ENCODE results near the gene CIDEB. TPM values are rescaled to one million over a fixed set of nuclear protein-coding genes. Genes with fewer than 3 reads are reported as not detected.

CIDEB gene
- total RNA-seq, 1 donor from 2014 or later: not detected

DNA sequence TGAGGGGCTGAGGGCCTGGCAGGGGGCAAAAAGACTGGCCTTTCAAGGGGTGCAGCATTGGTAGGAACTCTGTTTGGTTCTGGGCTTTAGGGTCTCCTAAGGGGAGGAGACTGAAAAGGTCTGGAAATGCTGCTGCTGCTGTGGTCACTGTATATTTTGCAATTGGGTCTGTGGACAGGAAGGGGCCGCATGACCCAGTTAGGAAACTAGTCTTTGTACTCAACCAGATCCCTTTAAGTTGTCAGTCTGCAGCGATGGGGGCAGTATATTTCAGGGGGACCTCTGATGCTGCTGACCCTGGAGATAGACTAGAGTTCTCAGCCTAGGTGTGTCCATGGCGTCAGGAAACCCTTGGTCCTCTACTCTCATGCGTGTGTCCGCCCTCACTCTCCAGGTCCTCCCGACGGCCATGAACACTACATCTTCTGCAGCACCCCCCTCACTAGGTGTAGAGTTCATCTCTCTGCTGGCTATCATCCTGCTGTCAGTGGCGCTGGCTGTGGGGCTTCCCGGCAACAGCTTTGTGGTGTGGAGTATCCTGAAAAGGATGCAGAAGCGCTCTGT lies 7.5 kb upstream of the CIDEB start:
- peaks cover 2% of the 10 kb centered on the region for H3K36me3 Mint-ChIP-seq (ENCODE audit: low read depth)
- TF ChIP-seq, protein P1, sequence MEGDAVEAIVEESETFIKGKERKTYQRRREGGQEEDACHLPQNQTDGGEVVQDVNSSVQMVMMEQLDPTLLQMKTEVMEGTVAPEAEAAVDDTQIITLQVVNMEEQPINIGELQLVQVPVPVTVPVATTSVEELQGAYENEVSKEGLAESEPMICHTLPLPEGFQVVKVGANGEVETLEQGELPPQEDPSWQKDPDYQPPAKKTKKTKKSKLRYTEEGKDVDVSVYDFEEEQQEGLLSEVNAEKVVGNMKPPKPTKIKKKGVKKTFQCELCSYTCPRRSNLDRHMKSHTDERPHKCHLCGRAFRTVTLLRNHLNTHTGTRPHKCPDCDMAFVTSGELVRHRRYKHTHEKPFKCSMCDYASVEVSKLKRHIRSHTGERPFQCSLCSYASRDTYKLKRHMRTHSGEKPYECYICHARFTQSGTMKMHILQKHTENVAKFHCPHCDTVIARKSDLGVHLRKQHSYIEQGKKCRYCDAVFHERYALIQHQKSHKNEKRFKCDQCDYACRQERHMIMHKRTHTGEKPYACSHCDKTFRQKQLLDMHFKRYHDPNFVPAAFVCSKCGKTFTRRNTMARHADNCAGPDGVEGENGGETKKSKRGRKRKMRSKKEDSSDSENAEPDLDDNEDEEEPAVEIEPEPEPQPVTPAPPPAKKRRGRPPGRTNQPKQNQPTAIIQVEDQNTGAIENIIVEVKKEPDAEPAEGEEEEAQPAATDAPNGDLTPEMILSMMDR (IDR thresholded peaks at IDR 0.05): no peak
- no peak overlapping the region for H3K27ac Mint-ChIP-seq (ENCODE audit: unreplicated experiment)
- H3K27me3 Mint-ChIP-seq (ENCODE audit: low read depth): peaks cover 7% of the 10 kb centered on the region
- DNase-seq (ENCODE audit: low spot score): no peak
- H3K4me1 Mint-ChIP-seq (ENCODE audit: low read depth): peaks cover 6% of the 10 kb centered on the region
- H3K4me3 Mint-ChIP-seq (ENCODE audit: unreplicated experiment): no peak overlapping the region
- H3K9me3 Mint-ChIP-seq (ENCODE audit: low read depth): no peaks in the 10 kb centered on the region

DNA sequence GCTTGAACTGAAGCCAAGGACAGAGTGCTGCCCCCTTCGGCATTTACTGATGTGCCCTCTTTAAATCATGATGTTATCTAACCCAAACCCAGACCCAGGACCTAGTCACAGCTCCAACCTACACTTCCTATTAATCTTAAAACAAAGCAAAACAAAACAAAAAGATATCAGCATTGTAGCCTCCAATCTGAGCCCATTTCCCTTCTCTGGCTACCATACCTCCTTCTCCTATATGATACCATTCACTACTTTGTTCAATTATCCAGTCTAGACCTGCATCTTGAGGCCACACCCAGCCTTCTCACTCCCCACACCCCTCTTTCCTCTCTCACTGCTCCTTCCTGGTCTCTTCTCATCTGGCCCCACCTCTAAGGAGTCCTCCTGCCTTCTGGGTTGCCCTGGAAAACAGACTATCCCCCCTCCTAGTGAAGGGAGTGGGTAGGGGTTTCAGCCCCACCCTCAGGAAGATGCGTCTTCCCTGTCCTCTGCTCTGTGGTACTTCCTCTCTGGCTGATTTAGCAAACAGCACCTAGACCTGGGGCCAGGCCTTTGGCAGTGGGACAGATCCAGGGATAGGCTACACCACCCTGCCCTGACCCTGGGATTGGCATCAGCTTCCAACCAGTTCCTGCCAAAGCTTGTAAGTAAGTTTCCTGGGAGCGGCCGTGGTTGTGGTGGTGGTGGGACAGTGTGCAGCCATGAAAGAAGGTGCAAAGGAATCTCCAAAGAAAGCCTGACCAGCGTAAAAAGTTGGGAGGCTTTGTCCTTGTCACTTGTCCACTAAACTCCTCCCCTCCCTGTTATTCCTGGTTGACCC lies 6.8 kb upstream of the CIDEB start:
- DNase-seq (ENCODE audit: low spot score): no peak
- H3K27me3 Mint-ChIP-seq (ENCODE audit: low read depth): peaks cover 5% of the 10 kb centered on the region
- H3K9me3 Mint-ChIP-seq (ENCODE audit: low read depth): no peaks in the 10 kb centered on the region
- TF ChIP-seq, protein P1 (IDR thresholded peaks at IDR 0.05): no peak
- peak overlapping the region; percentile 4 for H3K27ac Mint-ChIP-seq (ENCODE audit: unreplicated experiment)
- H3K4me1 Mint-ChIP-seq (ENCODE audit: low read depth): peaks cover 6% of the 10 kb centered on the region
- peaks cover 4% of the 10 kb centered on the region for H3K36me3 Mint-ChIP-seq (ENCODE audit: low read depth)
- H3K4me3 Mint-ChIP-seq (ENCODE audit: unreplicated experiment): no peak overlapping the region

DNA sequence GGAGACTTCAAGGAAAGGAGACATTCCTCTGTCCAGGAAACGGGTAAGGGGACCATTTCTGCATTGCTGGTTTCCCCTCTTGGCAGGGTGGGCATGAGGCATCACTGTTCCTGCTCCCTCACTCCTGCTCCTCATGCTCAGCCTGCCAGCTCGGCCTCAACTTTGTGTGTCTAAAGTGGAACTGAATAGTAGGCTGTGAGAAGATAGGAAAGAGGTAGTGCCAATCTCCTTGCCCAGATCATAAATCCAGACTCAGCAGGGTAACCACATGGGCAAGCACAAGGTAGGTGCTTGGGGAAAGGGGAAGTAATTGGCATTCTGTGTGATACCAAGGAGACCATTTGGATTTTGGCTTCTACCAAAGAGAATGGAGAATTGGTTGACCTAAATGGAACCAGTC lies 6.1 kb upstream of the CIDEB start:
- H3K4me3 Mint-ChIP-seq (ENCODE audit: unreplicated experiment): no peak overlapping the region
- no peaks in the 10 kb centered on the region for H3K9me3 Mint-ChIP-seq (ENCODE audit: low read depth)
- H3K4me1 Mint-ChIP-seq (ENCODE audit: low read depth): peaks cover 6% of the 10 kb centered on the region
- DNase-seq (ENCODE audit: low spot score): no peak
- H3K27ac Mint-ChIP-seq (ENCODE audit: unreplicated experiment): no peak overlapping the region
- peaks cover 4% of the 10 kb centered on the region for H3K36me3 Mint-ChIP-seq (ENCODE audit: low read depth)
- TF ChIP-seq, protein P1 (IDR thresholded peaks at IDR 0.05): no peak
- no peaks in the 10 kb centered on the region for H3K27me3 Mint-ChIP-seq (ENCODE audit: low read depth)

DNA sequence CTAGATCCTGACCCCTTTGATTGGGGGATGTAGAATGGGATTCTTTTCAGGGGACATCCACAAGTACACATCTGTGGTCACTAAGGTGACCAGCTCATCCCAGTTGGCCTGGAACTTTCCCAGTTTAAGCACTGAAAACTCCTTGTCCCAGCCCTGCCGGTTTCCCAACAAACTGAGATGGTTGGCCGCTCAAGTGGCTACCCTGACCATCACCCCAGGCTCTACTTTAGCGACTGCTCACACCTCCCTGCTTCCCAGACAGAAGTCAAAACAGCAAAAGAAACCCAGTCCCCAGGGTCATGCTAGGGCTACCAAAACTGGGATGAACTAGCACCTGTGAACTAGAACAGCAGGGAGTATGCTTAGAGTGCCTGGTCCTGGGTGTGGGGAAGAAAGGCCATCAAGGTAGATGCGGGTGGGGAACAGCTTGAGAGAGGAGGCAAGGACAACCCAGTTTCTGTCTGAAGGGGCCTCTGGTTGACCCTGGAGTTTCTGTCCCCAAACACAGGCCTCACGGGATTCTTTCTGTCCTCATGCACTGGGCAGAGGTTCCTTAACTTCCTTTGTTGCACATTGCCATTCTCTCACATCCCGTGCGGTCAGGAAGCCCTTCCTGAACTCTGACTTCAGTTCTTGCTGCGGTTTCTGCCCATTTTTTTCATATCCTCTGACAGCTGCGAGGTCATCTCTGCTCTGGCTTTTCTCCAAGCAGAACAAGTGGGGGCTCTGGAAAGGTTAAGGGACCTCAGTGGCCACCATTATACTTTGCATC lies 5.1 kb upstream of the CIDEB start:
- DNase-seq (ENCODE audit: low spot score): no peak
- no peaks in the 10 kb centered on the region for H3K27me3 Mint-ChIP-seq (ENCODE audit: low read depth)
- H3K36me3 Mint-ChIP-seq (ENCODE audit: low read depth): peaks cover 4% of the 10 kb centered on the region
- H3K9me3 Mint-ChIP-seq (ENCODE audit: low read depth): no peaks in the 10 kb centered on the region
- peaks cover 9% of the 10 kb centered on the region for H3K4me1 Mint-ChIP-seq (ENCODE audit: low read depth)
- TF ChIP-seq, protein P1 (IDR thresholded peaks at IDR 0.05): no peak
- H3K27ac Mint-ChIP-seq (ENCODE audit: unreplicated experiment): no peak overlapping the region
- H3K4me3 Mint-ChIP-seq (ENCODE audit: unreplicated experiment): no peak overlapping the region
